Suprapubic skin (tissue), 4 donors: ENCODE measurements around the gene ADORA2A. TPM values are rescaled to one million over a fixed set of nuclear protein-coding genes. Genes with fewer than 3 reads are reported as not detected.

ENCODE experiments used
- DNase-seq, 2 donors: peaks; one replicate each; pipeline ENCODE4 v3.0.0-alpha.2; 2019; ENCODE audit warnings: low spot score in 2 of 2
- H3K27ac ChIP-seq: fragments of 200-600 bp; sonication (generic); one replicate; pipeline ENCODE4 v1.5.1; 2019
- H3K27me3 ChIP-seq: fragments of 200-600 bp; sonication (generic); one replicate; pipeline ENCODE4 v1.5.1; 2019
- H3K36me3 ChIP-seq: fragments of 200-600 bp; sonication (generic); one replicate; pipeline ENCODE4 v1.5.1; 2019
- H3K4me1 ChIP-seq: fragments of 200-600 bp; sonication (generic); one replicate; pipeline ENCODE4 v1.5.1; 2019
- H3K4me3 ChIP-seq: fragments of 200-600 bp; sonication (generic); one replicate; pipeline ENCODE4 v1.5.1; 2019; ENCODE audit warnings: mild to moderate bottlenecking
- H3K9me3 ChIP-seq: fragments of 200-600 bp; sonication (generic); one replicate; pipeline ENCODE4 v1.5.1; 2019
- EP300 ChIP-seq: sonication (generic); formaldehyde crosslinking; IDR thresholded peaks from one replicate; pipeline ENCODE4 v1.6.1; 2017; ENCODE audit warnings: antibody characterized with exemption
- POLR2A ChIP-seq, 2 donors: fragments of 450-650 bp; IDR thresholded peaks; one replicate each; pipeline ENCODE4 v1.6.1; 2017; ENCODE audit warnings: antibody characterized with exemption in 2 of 2, mild to moderate bottlenecking in 2 of 2, moderate library complexity in 2 of 2
- POLR2AphosphoS5 ChIP-seq, 3 donors: sonication (generic); formaldehyde crosslinking; IDR thresholded peaks; one replicate each; pipeline ENCODE4 v1.6.1; 2017; ENCODE audit warnings: antibody characterized with exemption in 3 of 3
- WGBS: methylation state at CpG from one replicate; pipeline ENCODE4 v1.1.5; 2018; 5-methylcytosine and 5-hydroxymethylcytosine counted together
- total RNA-seq, 4 donors: library from RNA; depleted of rRNA; stranded (reverse); fragments of >200 nt; gene quantifications; one replicate each; pipeline ENCODE4 v1.1.0, GENCODE V29; 2016
- TF ChIP-seq, protein P1 (sequence below), 2 donors: fragments of 200-600 bp in 1 of 2; fragments of 450-650 bp in 1 of 2; sonication (generic) in 1 of 2; IDR thresholded peaks; one replicate each; pipeline ENCODE4 v1.5.1; 2016 to 2019; ENCODE audit warnings: antibody characterized with exemption in 2 of 2, mild to moderate bottlenecking in 1 of 2, moderate library complexity in 1 of 2

The ADORA2A gene
- 1 to 10 TPM; 2.2 to 5.1 (median 3.4) TPM for total RNA-seq

DNA sequence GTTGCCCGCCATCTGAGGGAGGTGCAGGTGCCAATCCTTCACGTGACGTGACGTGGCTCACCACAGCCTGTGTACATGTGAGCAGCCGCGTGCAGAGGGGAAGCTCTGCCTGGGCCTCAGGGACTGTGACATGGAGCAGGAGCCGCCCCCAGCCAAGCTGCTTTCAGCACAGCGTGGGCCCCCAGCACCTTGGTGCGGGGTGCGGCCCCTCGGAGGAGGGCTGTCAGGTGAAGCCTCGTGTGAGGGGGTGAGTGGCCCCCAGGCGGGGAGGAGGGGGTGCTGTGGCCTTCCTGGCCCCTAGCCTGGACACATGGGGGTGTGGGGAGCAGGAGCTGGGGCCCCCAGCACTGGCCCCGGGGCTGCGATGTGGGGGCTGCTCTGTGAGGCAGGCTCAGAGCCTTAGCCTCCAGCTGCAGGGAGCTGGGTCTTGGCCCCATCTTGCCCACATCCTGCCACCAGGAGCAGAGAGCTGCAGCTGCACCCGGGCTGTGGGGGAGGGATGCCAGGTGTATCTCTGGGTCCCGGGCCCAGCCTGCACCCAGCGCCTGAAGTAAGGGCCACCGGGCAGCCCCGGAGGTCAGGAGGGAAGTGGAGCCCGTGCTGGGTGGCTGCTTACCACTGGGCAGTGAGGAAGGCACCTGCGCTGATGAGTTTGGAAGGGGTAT lies at the start of gene ADORA2A:
TSS of gene ADORA2A (plus strand) at position 100 of the 665 bp plus-strand sequence. CDS start 5,806 bp downstream, outside the sequence.
- no peak for TF ChIP-seq POLR2A (IDR thresholded peaks at IDR 0.05)
- TF ChIP-seq EP300, result no peak
- no peak for TF ChIP-seq POLR2AphosphoS5 (IDR thresholded peaks at IDR 0.05)
- TF ChIP-seq, protein P1, sequence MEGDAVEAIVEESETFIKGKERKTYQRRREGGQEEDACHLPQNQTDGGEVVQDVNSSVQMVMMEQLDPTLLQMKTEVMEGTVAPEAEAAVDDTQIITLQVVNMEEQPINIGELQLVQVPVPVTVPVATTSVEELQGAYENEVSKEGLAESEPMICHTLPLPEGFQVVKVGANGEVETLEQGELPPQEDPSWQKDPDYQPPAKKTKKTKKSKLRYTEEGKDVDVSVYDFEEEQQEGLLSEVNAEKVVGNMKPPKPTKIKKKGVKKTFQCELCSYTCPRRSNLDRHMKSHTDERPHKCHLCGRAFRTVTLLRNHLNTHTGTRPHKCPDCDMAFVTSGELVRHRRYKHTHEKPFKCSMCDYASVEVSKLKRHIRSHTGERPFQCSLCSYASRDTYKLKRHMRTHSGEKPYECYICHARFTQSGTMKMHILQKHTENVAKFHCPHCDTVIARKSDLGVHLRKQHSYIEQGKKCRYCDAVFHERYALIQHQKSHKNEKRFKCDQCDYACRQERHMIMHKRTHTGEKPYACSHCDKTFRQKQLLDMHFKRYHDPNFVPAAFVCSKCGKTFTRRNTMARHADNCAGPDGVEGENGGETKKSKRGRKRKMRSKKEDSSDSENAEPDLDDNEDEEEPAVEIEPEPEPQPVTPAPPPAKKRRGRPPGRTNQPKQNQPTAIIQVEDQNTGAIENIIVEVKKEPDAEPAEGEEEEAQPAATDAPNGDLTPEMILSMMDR (IDR thresholded peaks at IDR 0.05), result no peak
- H3K9me3 ChIP-seq, result no peaks in the 10 kb centered on the region
- 47% methylated on average over 12 of the region's 22 CpGs for WGBS
- H3K4me1 ChIP-seq, result peaks cover 34% of the 10 kb centered on the region
- H3K27ac ChIP-seq, result no peak within 1 kb of the TSS
- no peaks in the 10 kb centered on the region for H3K36me3 ChIP-seq
- H3K4me3 ChIP-seq, result no peak within 1 kb of the TSS
- no peak for DNase-seq
- peaks cover 43% of the 10 kb centered on the region for H3K27me3 ChIP-seq

DNA sequence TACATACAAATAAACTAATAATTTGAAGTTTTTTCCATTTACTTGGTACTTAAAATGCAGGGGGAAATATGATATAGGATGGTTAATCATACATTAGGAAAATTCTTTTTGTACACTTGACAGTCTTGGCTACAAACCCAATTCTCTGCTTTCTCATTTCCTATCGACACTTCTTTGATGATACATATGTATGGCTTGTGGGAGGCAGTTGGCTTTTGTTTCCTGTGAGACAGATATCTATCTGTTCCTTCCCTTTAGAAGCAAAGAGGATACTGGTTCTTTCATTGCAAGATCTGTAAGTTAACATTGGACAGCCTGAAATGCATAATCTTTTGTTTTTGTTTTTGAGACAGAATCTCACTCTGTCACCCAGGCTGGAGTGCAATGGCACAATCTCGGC lies 47.9 kb upstream of the ADORA2A start:
- no peak overlapping the region for H3K27ac ChIP-seq
- H3K36me3 ChIP-seq, result peaks cover 47% of the 10 kb centered on the region
- no peak overlapping the region for H3K4me3 ChIP-seq
- 53% methylated on average over 2 of the region's 2 CpGs for WGBS
- no peak for TF ChIP-seq POLR2A (IDR thresholded peaks at IDR 0.05)
- no peak for TF ChIP-seq EP300
- TF ChIP-seq, protein P1 (IDR thresholded peaks at IDR 0.05), result no peak
- TF ChIP-seq POLR2AphosphoS5 (IDR thresholded peaks at IDR 0.05), result no peak
- no peaks in the 10 kb centered on the region for H3K4me1 ChIP-seq
- DNase-seq, result no peak
- H3K27me3 ChIP-seq, result no peaks in the 10 kb centered on the region
- H3K9me3 ChIP-seq, result no peaks in the 10 kb centered on the region

DNA sequence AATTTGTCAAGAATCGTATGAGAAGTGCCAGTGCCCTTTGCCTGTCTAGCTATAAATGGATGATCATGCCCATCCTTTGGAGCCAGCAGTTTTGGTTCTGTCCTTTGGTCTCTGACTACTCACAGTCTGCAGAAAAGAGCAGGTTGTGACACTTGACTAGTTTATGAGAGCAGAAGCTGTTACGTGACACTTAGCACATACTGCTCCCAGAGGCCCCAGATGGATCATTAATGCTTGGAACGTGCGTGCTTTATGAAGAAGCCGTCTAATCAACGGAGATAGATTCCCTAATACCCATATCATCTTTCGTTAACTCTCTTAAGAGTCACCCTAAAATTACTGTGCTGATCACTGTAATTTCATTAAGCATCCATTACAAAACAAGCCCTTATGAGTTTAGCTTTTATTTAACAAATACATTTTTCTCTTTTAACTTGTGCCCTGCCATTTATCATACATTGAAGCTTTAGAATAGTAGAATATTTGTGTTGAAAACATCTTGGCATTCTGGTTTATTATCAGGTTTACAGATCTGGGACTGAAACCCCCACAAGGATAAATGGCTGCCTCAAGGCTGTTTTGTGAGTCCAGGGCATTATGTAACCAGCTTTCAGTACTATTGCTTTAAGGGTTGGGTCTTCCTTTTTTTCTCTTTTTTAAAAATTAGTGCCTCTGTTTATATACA lies 47.0 kb upstream of the ADORA2A start:
- WGBS, result 78% methylated on average over 7 of the region's 7 CpGs
- Histone ChIP-seq H3K4me3 (no peak overlapping the region), H3K4me1 (no peaks in the 10 kb centered on the region), H3K27me3 (no peaks in the 10 kb centered on the region), H3K27ac (no peak overlapping the region), H3K36me3 (peaks cover 41% of the 10 kb centered on the region), H3K9me3 (no peaks in the 10 kb centered on the region)
- TF ChIP-seq EP300, result no peak
- no peak for TF ChIP-seq POLR2A (IDR thresholded peaks at IDR 0.05)
- TF ChIP-seq, protein P1 (IDR thresholded peaks at IDR 0.05), result no peak
- no peak for TF ChIP-seq POLR2AphosphoS5 (IDR thresholded peaks at IDR 0.05)
- DNase-seq, result no peak

DNA sequence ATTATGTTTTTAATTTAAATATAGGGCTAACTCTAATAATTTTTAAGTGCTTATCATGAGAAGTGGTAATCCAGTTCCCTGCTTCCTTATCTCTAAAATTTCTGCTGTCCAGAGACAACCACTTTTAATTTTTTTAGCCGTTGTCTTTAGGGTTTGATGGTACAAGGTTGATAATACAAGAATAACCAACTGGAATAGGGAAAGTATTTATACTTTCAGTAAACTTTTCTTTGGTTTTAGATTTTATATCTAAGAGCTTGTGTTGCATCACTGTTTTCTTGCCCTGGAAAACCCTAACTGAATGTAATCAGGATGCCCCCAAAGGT lies 46.5 kb upstream of the ADORA2A start:
- 91% methylated on average over 1 of the region's 1 CpG for WGBS
- no peak for TF ChIP-seq POLR2AphosphoS5 (IDR thresholded peaks at IDR 0.05)
- no peak for TF ChIP-seq POLR2A (IDR thresholded peaks at IDR 0.05)
- TF ChIP-seq, protein P1 (IDR thresholded peaks at IDR 0.05), result no peak
- no peak for TF ChIP-seq EP300
- no peak for DNase-seq
- H3K4me1 ChIP-seq, result no peaks in the 10 kb centered on the region
- H3K36me3 ChIP-seq, result peaks cover 36% of the 10 kb centered on the region
- H3K4me3 ChIP-seq, result no peak overlapping the region
- no peak overlapping the region for H3K27ac ChIP-seq
- H3K27me3 ChIP-seq, result no peaks in the 10 kb centered on the region
- no peaks in the 10 kb centered on the region for H3K9me3 ChIP-seq

DNA sequence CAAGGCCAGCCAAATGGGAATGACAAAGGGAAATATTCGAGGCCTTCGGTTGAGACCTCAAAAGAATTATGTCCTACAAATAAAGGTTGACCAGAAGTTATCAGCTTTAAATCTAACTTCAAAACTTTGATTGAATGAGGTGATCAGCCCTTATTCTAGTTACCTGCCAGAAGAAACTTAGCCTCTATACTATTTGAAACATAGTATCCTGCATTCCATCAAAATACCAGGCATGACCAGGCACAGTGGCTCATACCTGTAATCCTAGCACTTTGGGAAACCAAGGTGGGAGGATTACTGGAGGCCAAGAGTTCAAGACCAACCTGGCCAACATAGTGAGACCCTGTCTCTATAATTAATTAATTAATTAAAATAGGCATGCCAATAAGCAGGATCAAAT lies 44.3 kb upstream of the ADORA2A start:
- Histone ChIP-seq H3K4me1 (no peaks in the 10 kb centered on the region), H3K9me3 (no peaks in the 10 kb centered on the region), H3K36me3 (peaks cover 15% of the 10 kb centered on the region), H3K4me3 (no peak overlapping the region), H3K27me3 (no peaks in the 10 kb centered on the region), H3K27ac (no peak overlapping the region)
- 84% methylated on average over 2 of the region's 2 CpGs for WGBS
- TF ChIP-seq EP300, result no peak
- no peak for TF ChIP-seq POLR2AphosphoS5 (IDR thresholded peaks at IDR 0.05)
- TF ChIP-seq POLR2A (IDR thresholded peaks at IDR 0.05), result no peak
- TF ChIP-seq, protein P1 (IDR thresholded peaks at IDR 0.05), result no peak
- DNase-seq, result no peak
